ENCODE results near the gene EYA2.

- TF ChIP-seq ZNF274 (IDR thresholded peaks at IDR 0.05; ENCODE audit: low read depth, low read length) (no peak), YY1 (IDR thresholded peaks at IDR 0.05; ENCODE audit: insufficient read depth, insufficient read length) (no peak), SUZ12 (IDR thresholded peaks at IDR 0.05; ENCODE audit: extremely low read depth, insufficient read depth, insufficient read length) (no peak)
These were observed 81.3 kb downstream of the EYA2 start for GRCh38 chr20:46975976-46976375.
